ENCODE results near the gene FAM76A.

- no peak for TF ChIP-seq POLR2AphosphoS5 (IDR thresholded peaks at IDR 0.05; ENCODE audit: borderline replicate concordance, low read depth, low read length)
- TF ChIP-seq EZH2 (IDR thresholded peaks at IDR 0.05): no peak
Observed at GRCh38 chr1:27762033-27762432, 36.3 kb downstream of the FAM76A start.
